ENCODE results near the gene PREX1. TPM values are rescaled to one million over a fixed set of nuclear protein-coding genes. Genes with fewer than 3 reads are reported as not detected.

Gene PREX1
- total RNA-seq, 1 donor, result 57.4 TPM

- TF ChIP-seq CTCF (IDR thresholded peaks at IDR 0.05; ENCODE audit: insufficient read depth, low read depth, low read length), result no peak
- no peak for DNase-seq (ENCODE audit: low read depth)
- no peak overlapping the region for H3K4me3 ChIP-seq (ENCODE audit: low read depth, low read length)
Observed at GRCh38 chr20:48732081-48732829, 95.5 kb downstream of the PREX1 start.

GRCh38 chr20:48731536-48731935 lies 96.3 kb downstream of the PREX1 start:
- DNase-seq (ENCODE audit: low read depth), result no peak
- TF ChIP-seq CTCF (IDR thresholded peaks at IDR 0.05; ENCODE audit: insufficient read depth, low read depth, low read length), result no peak
- H3K4me3 ChIP-seq (ENCODE audit: low read depth, low read length), result no peak overlapping the region

GRCh38 chr20:48730977-48731376 lies 96.8 kb downstream of the PREX1 start:
- TF ChIP-seq CTCF (IDR thresholded peaks at IDR 0.05; ENCODE audit: insufficient read depth, low read depth, low read length), result no peak
- no peak for DNase-seq (ENCODE audit: low read depth)
- no peak overlapping the region for H3K4me3 ChIP-seq (ENCODE audit: low read depth, low read length)

- no peak overlapping the region for H3K4me3 ChIP-seq (ENCODE audit: low read depth, low read length)
- DNase-seq (ENCODE audit: low read depth), result no peak
- no peak for TF ChIP-seq CTCF (IDR thresholded peaks at IDR 0.05; ENCODE audit: insufficient read depth, low read depth, low read length)
Observed at GRCh38 chr20:48729538-48729937, 98.3 kb downstream of the PREX1 start.

GRCh38 chr20:48728042-48728825 lies 99.6 kb downstream of the PREX1 start:
- DNase-seq (ENCODE audit: low read depth), result no peak
- no peak overlapping the region for H3K4me3 ChIP-seq (ENCODE audit: low read depth, low read length)
- no peak for TF ChIP-seq CTCF (IDR thresholded peaks at IDR 0.05; ENCODE audit: insufficient read depth, low read depth, low read length)

GRCh38 chr20:48727226-48727625 lies 100.6 kb downstream of the PREX1 start:
- no peak for TF ChIP-seq CTCF (IDR thresholded peaks at IDR 0.05; ENCODE audit: insufficient read depth, low read depth, low read length)
- DNase-seq (ENCODE audit: low read depth), result no peak
- no peak overlapping the region for H3K4me3 ChIP-seq (ENCODE audit: low read depth, low read length)
